ENCODE measurements around the gene UBE2E2.
"Not testable (repeated sequence)": the region's sequence is repeated elsewhere in the genome, so short reads cannot be mapped to it uniquely, and the experiment has no call there.

Gene UBE2E2

GRCh38 chr3:23202921-23203707, at the start of gene UBE2E2:
Gene UBE2E2, plus strand, starts transcription at chr3:23203327.
- peak; percentile 87 for DNase-seq

- no peak for DNase-seq
Measured at GRCh38 chr3:23153436-23153835, 49.7 kb upstream of the UBE2E2 start.

- peak; percentile 7 for DNase-seq
Measured at GRCh38 chr3:23157331-23157730, 45.8 kb upstream of the UBE2E2 start.

- no peak for DNase-seq
Measured at GRCh38 chr3:23159929-23160328, 43.2 kb upstream of the UBE2E2 start.

GRCh38 chr3:23161308-23161707, 41.8 kb upstream of the UBE2E2 start:
- no peak for DNase-seq

GRCh38 chr3:23161896-23162570, 41.1 kb upstream of the UBE2E2 start:
- DNase-seq = no peak

GRCh38 chr3:23162934-23163333, 40.2 kb upstream of the UBE2E2 start:
- no peak for DNase-seq

GRCh38 chr3:23164746-23165145, 38.4 kb upstream of the UBE2E2 start:
- DNase-seq = no peak

GRCh38 chr3:23165571-23165970, 37.6 kb upstream of the UBE2E2 start:
- no peak for DNase-seq

- no peak for DNase-seq
Measured at GRCh38 chr3:23166276-23166675, 36.9 kb upstream of the UBE2E2 start.

- DNase-seq = no peak
Measured at GRCh38 chr3:23166845-23167244, 36.3 kb upstream of the UBE2E2 start.

GRCh38 chr3:23169551-23169950, 33.6 kb upstream of the UBE2E2 start:
- DNase-seq = no peak

- DNase-seq = no peak
Measured at GRCh38 chr3:23170291-23170690, 32.8 kb upstream of the UBE2E2 start.

GRCh38 chr3:23172059-23172458, 31.1 kb upstream of the UBE2E2 start:
- no peak for DNase-seq

- DNase-seq = peak; percentile 67
Measured at GRCh38 chr3:23174426-23175039, 28.6 kb upstream of the UBE2E2 start.

- no peak for DNase-seq
Measured at GRCh38 chr3:23175341-23176083, 27.6 kb upstream of the UBE2E2 start.

GRCh38 chr3:23176839-23177238, 26.3 kb upstream of the UBE2E2 start:
- DNase-seq = not testable (repeated sequence)

- DNase-seq = no peak
Measured at GRCh38 chr3:23182996-23183513, 20.1 kb upstream of the UBE2E2 start.

- peak; percentile 60 for DNase-seq
Measured at GRCh38 chr3:23183731-23184130, 19.4 kb upstream of the UBE2E2 start.

- no peak for DNase-seq
Measured at GRCh38 chr3:23185861-23186260, 17.3 kb upstream of the UBE2E2 start.

GRCh38 chr3:23189187-23189586, 13.9 kb upstream of the UBE2E2 start:
- no peak for DNase-seq

- no peak for DNase-seq
Measured at GRCh38 chr3:23192816-23193215, 10.3 kb upstream of the UBE2E2 start.

- no peak for DNase-seq
Measured at GRCh38 chr3:23193831-23194230, 9.3 kb upstream of the UBE2E2 start.
